Epithelial cell of proximal tubule (primary cell): ENCODE measurements around the gene CYP3A5. TPM values are rescaled to one million over a fixed set of nuclear protein-coding genes. Genes with fewer than 3 reads are reported as not detected.
"Not testable (repeated sequence)": the region's sequence is repeated elsewhere in the genome, so short reads cannot be mapped to it uniquely, and the experiment has no call there.

Experiments used
- DNase-seq: peaks from one replicate; pipeline ENCODE4 v3.0.0-alpha.2; 2011; ENCODE audit warnings: low read depth
- H3K4me3 ChIP-seq: 2 replicates; pipeline ENCODE4 v1.5.1; 2011; ENCODE audit warnings: low read depth, mild to moderate bottlenecking, low read length
- total RNA-seq: library from RNA; depleted of rRNA; stranded (reverse); fragments of >200 nt; gene quantifications from 2 replicates; pipeline ENCODE4 v1.2.3, GENCODE V29; 2015
- TF ChIP-seq, protein P1 (sequence below): conservative IDR thresholded peaks from 2 replicates; pipeline ENCODE4 v1.5.1; 2012; ENCODE audit warnings: low read depth, mild to moderate bottlenecking, low read length

CYP3A5 gene
- total RNA-seq, result 0.75 TPM in 1 of 2 replicates, not detected in the other

DNA sequence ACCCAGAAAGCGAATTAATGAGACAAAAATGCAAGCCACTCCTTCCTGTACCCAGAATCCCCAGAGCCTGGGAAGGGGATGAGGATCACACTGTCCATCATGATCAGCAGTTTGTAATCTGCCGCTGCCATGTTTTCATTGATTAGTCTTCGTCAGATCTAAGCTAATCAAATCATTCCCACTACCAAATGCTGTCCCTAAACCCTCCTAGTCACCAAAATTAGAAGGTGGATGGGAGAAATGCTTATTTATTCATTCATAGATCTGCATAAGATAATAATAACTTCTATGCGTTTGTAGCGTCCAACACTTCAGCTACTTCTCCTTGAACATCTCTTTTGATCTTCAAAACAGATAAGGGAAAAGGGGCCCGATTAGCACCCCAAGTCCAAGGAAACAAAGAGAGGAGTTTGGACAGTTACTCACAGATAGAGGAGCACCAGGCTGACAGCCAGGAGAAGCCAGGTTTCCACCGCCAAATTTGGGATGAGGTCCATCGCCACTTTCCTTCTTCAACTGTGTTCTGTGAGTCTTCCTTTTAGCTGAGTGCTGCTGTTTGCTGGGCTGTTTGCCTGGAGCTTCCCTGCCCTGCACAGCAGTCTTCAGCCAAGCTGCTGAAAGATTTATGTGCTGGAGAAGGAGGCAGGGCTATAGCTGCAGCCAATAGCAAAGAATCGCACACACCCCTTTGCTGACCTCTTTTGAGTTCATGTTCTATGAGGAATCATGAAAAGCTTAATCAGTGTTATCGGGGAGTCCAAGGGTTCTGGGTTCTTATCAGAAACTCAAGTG, at the start of gene CYP3A5:
TSS of gene CYP3A5 (minus strand) at position 597 of the 792 bp plus-strand sequence. CDS start at position 497, 100 bp downstream.
- DNase-seq, result peak; percentile 27
- TF ChIP-seq, protein P1, sequence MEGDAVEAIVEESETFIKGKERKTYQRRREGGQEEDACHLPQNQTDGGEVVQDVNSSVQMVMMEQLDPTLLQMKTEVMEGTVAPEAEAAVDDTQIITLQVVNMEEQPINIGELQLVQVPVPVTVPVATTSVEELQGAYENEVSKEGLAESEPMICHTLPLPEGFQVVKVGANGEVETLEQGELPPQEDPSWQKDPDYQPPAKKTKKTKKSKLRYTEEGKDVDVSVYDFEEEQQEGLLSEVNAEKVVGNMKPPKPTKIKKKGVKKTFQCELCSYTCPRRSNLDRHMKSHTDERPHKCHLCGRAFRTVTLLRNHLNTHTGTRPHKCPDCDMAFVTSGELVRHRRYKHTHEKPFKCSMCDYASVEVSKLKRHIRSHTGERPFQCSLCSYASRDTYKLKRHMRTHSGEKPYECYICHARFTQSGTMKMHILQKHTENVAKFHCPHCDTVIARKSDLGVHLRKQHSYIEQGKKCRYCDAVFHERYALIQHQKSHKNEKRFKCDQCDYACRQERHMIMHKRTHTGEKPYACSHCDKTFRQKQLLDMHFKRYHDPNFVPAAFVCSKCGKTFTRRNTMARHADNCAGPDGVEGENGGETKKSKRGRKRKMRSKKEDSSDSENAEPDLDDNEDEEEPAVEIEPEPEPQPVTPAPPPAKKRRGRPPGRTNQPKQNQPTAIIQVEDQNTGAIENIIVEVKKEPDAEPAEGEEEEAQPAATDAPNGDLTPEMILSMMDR, result no peak
- H3K4me3 ChIP-seq, result peak within 1 kb of the TSS; percentile 57

GRCh38 chr7:99728615-99729014, 48.8 kb upstream of the CYP3A5 start:
- TF ChIP-seq, protein P1, result no peak
- DNase-seq, result no peak
- no peak overlapping the region for H3K4me3 ChIP-seq

- H3K4me3 ChIP-seq, DNase-seq: not testable (repeated sequence)
Observed at GRCh38 chr7:99723201-99723600, 43.4 kb upstream of the CYP3A5 start.

DNA sequence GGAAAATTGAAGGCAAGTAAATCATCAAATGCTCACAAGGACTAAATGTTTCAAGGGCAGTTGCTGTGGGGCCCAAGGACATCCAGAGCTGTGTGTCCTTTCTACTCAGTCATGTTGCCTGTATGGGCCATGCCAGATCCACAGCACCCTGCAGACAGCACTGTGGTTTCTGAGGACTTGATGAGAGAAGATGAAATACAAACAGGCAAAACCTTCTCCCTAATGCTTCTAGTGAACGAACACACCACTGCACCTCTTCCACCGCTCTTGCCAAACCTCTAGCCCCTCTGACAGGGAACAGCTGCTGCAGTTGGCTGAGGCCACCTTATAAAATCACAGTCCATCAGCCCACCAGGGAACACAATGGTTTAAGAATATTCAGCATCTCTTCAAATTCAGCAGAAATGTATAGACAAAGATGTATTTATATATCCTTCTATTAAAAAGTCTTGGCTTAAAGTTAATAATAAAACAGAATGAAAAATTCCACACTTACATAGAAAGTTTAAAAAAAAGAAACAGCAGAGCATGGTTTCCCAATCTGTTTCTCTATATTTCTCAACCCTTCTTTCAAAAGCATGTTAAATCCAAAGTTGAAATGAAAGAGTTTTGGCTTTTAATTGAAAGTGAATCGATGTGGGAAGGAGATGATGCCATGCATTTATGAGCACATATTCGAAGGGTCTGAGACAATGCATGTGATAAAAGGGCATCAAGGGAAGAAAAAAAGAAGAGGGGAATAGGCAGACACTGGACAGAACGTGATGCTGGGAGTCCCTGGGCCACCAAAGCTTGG, 41.2 kb upstream of the CYP3A5 start:
- TF ChIP-seq, protein P1, result no peak
- no peak for DNase-seq
- no peak overlapping the region for H3K4me3 ChIP-seq

GRCh38 chr7:99719996-99720769, 40.4 kb upstream of the CYP3A5 start:
- DNase-seq, result peak; percentile 33
- TF ChIP-seq, protein P1, result no peak

DNA sequence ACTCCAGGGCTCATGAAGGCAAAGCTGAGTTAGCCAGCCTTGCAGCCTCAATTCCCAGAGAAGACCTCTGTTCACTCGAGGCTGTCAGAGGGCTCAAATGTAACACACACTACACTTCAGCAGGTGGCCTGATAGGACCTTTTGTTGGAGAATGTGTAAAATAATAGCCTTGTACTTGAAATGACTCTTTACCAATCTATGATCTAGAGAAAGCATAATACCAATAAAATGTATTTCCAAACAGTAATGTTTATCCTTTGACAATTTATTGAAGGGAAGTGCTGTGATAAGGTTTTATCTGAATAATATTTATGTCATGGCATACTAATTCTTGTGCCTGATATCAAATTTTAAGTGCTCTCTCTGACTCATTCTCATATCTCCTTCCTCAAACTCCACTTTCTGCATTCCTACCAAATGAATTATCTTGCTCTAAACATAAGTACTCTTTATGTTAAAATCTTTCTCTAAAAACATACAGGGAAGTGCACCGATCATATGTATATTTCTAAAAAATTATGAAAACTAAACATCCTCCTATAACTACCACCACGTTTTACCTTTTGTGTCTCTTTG, 34.3 kb upstream of the CYP3A5 start:
- TF ChIP-seq, protein P1, result no peak
- H3K4me3 ChIP-seq, result no peak overlapping the region
- no peak for DNase-seq

More at GRCh38 chr7:99719996-99720769, 40.4 kb upstream of the CYP3A5 start:
- H3K4me3 ChIP-seq, result no peak overlapping the region
